Mammary epithelial cell (primary cell): ENCODE data around the gene FAAH.

Experiments used
- CTCF ChIP-seq, 2 donors: IDR thresholded peaks in 1 of 2; conservative IDR thresholded peaks in 1 of 2; 2 replicates each; pipeline ENCODE4 v1.5.1; 2011 to 2012; ENCODE audit warnings: inconsistent platforms in 2 of 2, low read length in 2 of 2, mild to moderate bottlenecking in 2 of 2, control low read depth in 1 of 2, low read depth in 1 of 2; ENCODE audit not compliant: insufficient read depth in 1 of 2; ENCODE audit errors: extremely low read depth in 1 of 2
- EZH2 ChIP-seq: IDR thresholded peaks from 2 replicates; pipeline ENCODE4 v1.6.1; 2012; ENCODE audit warnings: low read length, inconsistent platforms, borderline replicate concordance

- TF ChIP-seq CTCF (conservative IDR thresholded peaks at IDR 0.05 in 1 of 2, IDR thresholded peaks at IDR 0.05 in 1 of 2; ENCODE audit: extremely low read depth in 1 of 2, insufficient read depth in 1 of 2, low read depth in 1 of 2, low read length in 2 of 2) (no peak), EZH2 (no peak)
Observed at GRCh38 chr1:46363121-46363520, 31.0 kb upstream of the FAAH start.
